Osteocyte (in vitro differentiated cells): ENCODE data around the gene ANGEL2. TPM values are rescaled to one million over a fixed set of nuclear protein-coding genes. Genes with fewer than 3 reads are reported as not detected.

Source experiments
- DNase-seq: peaks from one replicate; pipeline ENCODE4 v3.0.0; 2021; ENCODE audit warnings: mixed read lengths; ENCODE audit not compliant: unreplicated experiment; ENCODE audit errors: extremely low spot score
- H3K27ac Mint-ChIP-seq: one replicate; pipeline ENCODE4 v1.8.0; 2021; ENCODE audit warnings: mild to moderate bottlenecking, mixed read lengths; ENCODE audit not compliant: unreplicated experiment
- H3K27me3 Mint-ChIP-seq: one replicate; pipeline ENCODE4 v1.8.0; 2021; ENCODE audit warnings: mixed read lengths; ENCODE audit not compliant: unreplicated experiment
- H3K36me3 Mint-ChIP-seq: one replicate; pipeline ENCODE4 v1.8.0; 2021; ENCODE audit warnings: mixed read lengths; ENCODE audit not compliant: unreplicated experiment
- H3K4me1 Mint-ChIP-seq: one replicate; pipeline ENCODE4 v1.8.0; 2021; ENCODE audit warnings: mixed read lengths; ENCODE audit not compliant: unreplicated experiment
- H3K4me3 Mint-ChIP-seq: one replicate; pipeline ENCODE4 v1.8.0; 2021; ENCODE audit warnings: mild to moderate bottlenecking, moderate library complexity, mixed read lengths; ENCODE audit not compliant: unreplicated experiment
- H3K9me3 Mint-ChIP-seq: one replicate; pipeline ENCODE4 v1.8.0; 2021; ENCODE audit warnings: mixed read lengths; ENCODE audit not compliant: unreplicated experiment
- CTCF ChIP-seq: fragments of 200-600 bp; sonication (generic); IDR thresholded peaks from 2 replicates; pipeline ENCODE4 v1.5.0; 2021; ENCODE audit warnings: antibody characterized with exemption, mild to moderate bottlenecking, moderate library complexity
- total RNA-seq: library from RNA; stranded (reverse); gene quantifications from 2 replicates; pipeline ENCODE4 v1.2.1, GENCODE V29; 2021

Gene ANGEL2
- total RNA-seq, 1 donor from 2014 or later: 34.7 TPM

- Mint-ChIP-seq H3K4me3 (no peak overlapping the region), H3K9me3 (no peaks in the 10 kb centered on the region), H3K27ac (no peak overlapping the region), H3K27me3 (no peaks in the 10 kb centered on the region), H3K4me1 (no peaks in the 10 kb centered on the region), H3K36me3 (no peaks in the 10 kb centered on the region)
- no peak for TF ChIP-seq CTCF
- DNase-seq: peak; percentile 21
These were observed 41.0 kb downstream of the ANGEL2 start for GRCh38 chr1:212974711-212975110.

GRCh38 chr1:212973899-212974298 lies 41.8 kb downstream of the ANGEL2 start:
- Mint-ChIP-seq H3K4me3 (no peak overlapping the region), H3K27ac (no peak overlapping the region), H3K4me1 (peaks cover under 1% of the 10 kb centered on the region), H3K27me3 (no peaks in the 10 kb centered on the region), H3K9me3 (no peaks in the 10 kb centered on the region), H3K36me3 (no peaks in the 10 kb centered on the region)
- no peak for DNase-seq
- TF ChIP-seq CTCF: no peak

GRCh38 chr1:212973426-212973825 lies 42.2 kb downstream of the ANGEL2 start:
- no peaks in the 10 kb centered on the region for H3K9me3 Mint-ChIP-seq
- no peaks in the 10 kb centered on the region for H3K27me3 Mint-ChIP-seq
- no peak for DNase-seq
- peaks cover 4% of the 10 kb centered on the region for H3K4me1 Mint-ChIP-seq
- TF ChIP-seq CTCF: no peak
- no peaks in the 10 kb centered on the region for H3K36me3 Mint-ChIP-seq
- H3K4me3 Mint-ChIP-seq: no peak overlapping the region
- H3K27ac Mint-ChIP-seq: no peak overlapping the region

- TF ChIP-seq CTCF: no peak
- peaks cover 4% of the 10 kb centered on the region for H3K4me1 Mint-ChIP-seq
- H3K27ac Mint-ChIP-seq: no peak overlapping the region
- no peaks in the 10 kb centered on the region for H3K9me3 Mint-ChIP-seq
- H3K36me3 Mint-ChIP-seq: no peaks in the 10 kb centered on the region
- no peak overlapping the region for H3K4me3 Mint-ChIP-seq
- DNase-seq: no peak
- no peaks in the 10 kb centered on the region for H3K27me3 Mint-ChIP-seq
These were observed 44.4 kb downstream of the ANGEL2 start for GRCh38 chr1:212971312-212971711.

GRCh38 chr1:212970085-212970484 lies 45.6 kb downstream of the ANGEL2 start:
- Mint-ChIP-seq H3K4me1 (peaks cover 4% of the 10 kb centered on the region), H3K27me3 (no peaks in the 10 kb centered on the region), H3K9me3 (no peaks in the 10 kb centered on the region), H3K36me3 (no peaks in the 10 kb centered on the region), H3K27ac (no peak overlapping the region), H3K4me3 (no peak overlapping the region)
- no peak for DNase-seq
- TF ChIP-seq CTCF: no peak
